Right hindlimb (tissue), 1 donor: ENCODE results near the gene SIRPG.
"Not testable (repeated sequence)": the region's sequence is repeated elsewhere in the genome, so short reads cannot be mapped to it uniquely, and the experiment has no call there.

Experiments
- DNase-seq: peaks from one replicate; pipeline ENCODE4 v3.0.0-alpha.2; 2018

Gene SIRPG

GRCh38 chr20:1657556-1658334 is at the start of gene SIRPG:
TSS of gene SIRPG (minus strand) at chr20:1657779. CDS start at chr20:1657714, 65 bp downstream.
- no peak for DNase-seq

GRCh38 chr20:1706887-1707286 is 49.3 kb upstream of the SIRPG start:
- DNase-seq: not testable (repeated sequence)

GRCh38 chr20:1706079-1706478 is 48.5 kb upstream of the SIRPG start:
- no peak for DNase-seq

- no peak for DNase-seq
These were observed 45.3 kb upstream of the SIRPG start for GRCh38 chr20:1702855-1703254.

GRCh38 chr20:1702328-1702727 is 44.7 kb upstream of the SIRPG start:
- no peak for DNase-seq

GRCh38 chr20:1700990-1701389 is 43.4 kb upstream of the SIRPG start:
- DNase-seq: no peak

- DNase-seq: no peak
These were observed 40.0 kb upstream of the SIRPG start for GRCh38 chr20:1697592-1697991.

GRCh38 chr20:1696521-1697209 is 39.1 kb upstream of the SIRPG start:
- DNase-seq: no peak

GRCh38 chr20:1694672-1695071 is 37.1 kb upstream of the SIRPG start:
- DNase-seq: no peak

GRCh38 chr20:1693427-1693826 is 35.8 kb upstream of the SIRPG start:
- DNase-seq: no peak

GRCh38 chr20:1689721-1690120 is 32.1 kb upstream of the SIRPG start:
- DNase-seq: no peak

- DNase-seq: no peak
These were observed 31.4 kb upstream of the SIRPG start for GRCh38 chr20:1688886-1689538.

- no peak for DNase-seq
These were observed 29.5 kb upstream of the SIRPG start for GRCh38 chr20:1687053-1687452.

GRCh38 chr20:1686151-1686748 is 28.7 kb upstream of the SIRPG start:
- DNase-seq: no peak

- no peak for DNase-seq
These were observed 27.9 kb upstream of the SIRPG start for GRCh38 chr20:1685304-1686052.

- DNase-seq: no peak
These were observed 27.3 kb upstream of the SIRPG start for GRCh38 chr20:1684872-1685271.

- no peak for DNase-seq
These were observed 19.1 kb upstream of the SIRPG start for GRCh38 chr20:1676650-1677049.

- no peak for DNase-seq
These were observed 17.6 kb upstream of the SIRPG start for GRCh38 chr20:1674990-1675780.

- no peak for DNase-seq
These were observed 16.8 kb upstream of the SIRPG start for GRCh38 chr20:1674361-1674760.

- no peak for DNase-seq
These were observed 15.8 kb upstream of the SIRPG start for GRCh38 chr20:1673424-1673823.

- no peak for DNase-seq
These were observed 15.1 kb upstream of the SIRPG start for GRCh38 chr20:1672728-1673127.
